ENCODE results near the gene PLA1A. TPM values are rescaled to one million over a fixed set of nuclear protein-coding genes. Genes with fewer than 3 reads are reported as not detected.

Gene PLA1A
- total and polyA plus RNA-seq, 2 donors: 1.1 to 3.0 TPM

DNA sequence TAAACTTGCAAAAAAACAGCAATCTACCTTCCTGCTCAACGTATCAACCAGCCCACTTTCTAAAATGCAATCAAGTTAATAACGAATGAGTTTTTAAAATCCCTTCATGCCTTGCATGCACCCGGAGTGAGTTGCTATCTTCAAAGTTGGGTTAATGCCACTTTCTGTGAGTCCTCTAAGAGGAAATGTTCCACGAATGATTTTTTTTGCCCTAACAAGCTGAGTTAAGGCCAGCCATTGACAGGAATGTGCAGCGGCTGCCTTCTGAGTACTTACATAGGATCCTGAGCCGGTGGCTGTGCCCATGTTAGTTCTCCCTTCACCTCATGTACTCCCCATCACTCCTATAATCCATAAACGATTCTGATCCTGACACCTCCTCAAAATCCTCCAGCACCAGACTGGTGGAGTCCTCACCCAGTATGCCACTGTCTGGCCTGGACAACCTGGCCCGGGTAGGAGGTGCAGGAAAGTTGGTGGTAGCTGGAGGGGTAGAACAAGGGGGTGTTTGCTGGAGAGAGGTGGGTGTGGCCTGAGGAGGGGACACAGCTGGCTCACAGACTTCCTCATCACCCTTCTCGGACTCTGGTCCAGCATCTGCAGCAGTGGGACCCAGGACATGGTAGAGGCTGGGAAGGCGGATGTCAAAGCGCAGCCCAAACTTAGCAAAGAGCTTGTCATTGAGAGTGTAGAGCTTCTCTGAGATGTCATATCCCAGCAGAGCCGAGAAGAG lies 50.3 kb downstream of the PLA1A start:
- no peaks in the 10 kb centered on the region for H3K9me3 ChIP-seq (ENCODE audit: control insufficient read depth in 2 of 2, insufficient read depth in 1 of 2, low read length in 1 of 2)
- no peaks in the 10 kb centered on the region for H3K4me1 ChIP-seq (ENCODE audit: control insufficient read depth in 2 of 2, insufficient read depth in 2 of 2, low read length in 2 of 2)
- DNase-seq (ENCODE audit: low read depth in 6 of 9, low spot score in 9 of 9): no peak
- no peaks in the 10 kb centered on the region for H3K36me3 ChIP-seq (ENCODE audit: control insufficient read depth in 2 of 2, insufficient read depth in 2 of 2, low read length in 1 of 2)
- peak overlapping the region in 1 of 2 donors; percentile 46 for H3K27ac ChIP-seq (ENCODE audit: low read depth in 1 of 2, low read length in 1 of 2)
- no peaks in the 10 kb centered on the region for H3K27me3 ChIP-seq (ENCODE audit: control insufficient read depth in 2 of 2, insufficient read depth in 1 of 2, low read length in 1 of 2)
- no peak overlapping the region for H3K4me3 ChIP-seq (ENCODE audit: low read length in 2 of 2)
- 95% methylated on average over 12 of the region's 12 CpGs for WGBS

DNA sequence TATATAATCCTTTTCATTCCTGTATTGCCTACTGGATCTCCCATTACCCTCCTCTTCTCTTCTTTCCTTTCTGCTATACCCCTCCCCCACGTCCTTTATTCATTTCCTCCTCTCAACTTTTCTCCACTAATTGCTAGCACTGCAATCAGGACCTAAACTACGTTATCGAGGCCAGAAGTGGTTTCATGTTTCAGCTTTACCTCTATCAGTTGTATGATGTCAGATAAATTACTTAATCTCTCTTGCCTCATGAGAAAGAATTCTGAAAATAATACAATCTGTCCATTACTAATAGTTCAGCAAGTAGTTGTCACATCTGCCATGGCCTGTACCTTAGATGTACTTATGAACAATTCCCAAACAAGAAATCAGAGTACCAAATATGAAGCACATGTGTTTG lies 52.1 kb downstream of the PLA1A start:
- DNase-seq (ENCODE audit: low read depth in 6 of 9, low spot score in 9 of 9): no peak
- WGBS: 91% methylated on average over 3 of the region's 3 CpGs
- Histone ChIP-seq H3K4me3 (ENCODE audit: low read length in 2 of 2) (no peak overlapping the region), H3K9me3 (ENCODE audit: control insufficient read depth in 2 of 2, insufficient read depth in 1 of 2, low read length in 1 of 2) (no peaks in the 10 kb centered on the region), H3K27me3 (ENCODE audit: control insufficient read depth in 2 of 2, insufficient read depth in 1 of 2, low read length in 1 of 2) (no peaks in the 10 kb centered on the region), H3K36me3 (ENCODE audit: control insufficient read depth in 2 of 2, insufficient read depth in 2 of 2, low read length in 1 of 2) (no peaks in the 10 kb centered on the region), H3K27ac (ENCODE audit: low read depth in 1 of 2, low read length in 1 of 2) (no peak overlapping the region), H3K4me1 (ENCODE audit: control insufficient read depth in 2 of 2, insufficient read depth in 2 of 2, low read length in 2 of 2) (no peaks in the 10 kb centered on the region)

DNA sequence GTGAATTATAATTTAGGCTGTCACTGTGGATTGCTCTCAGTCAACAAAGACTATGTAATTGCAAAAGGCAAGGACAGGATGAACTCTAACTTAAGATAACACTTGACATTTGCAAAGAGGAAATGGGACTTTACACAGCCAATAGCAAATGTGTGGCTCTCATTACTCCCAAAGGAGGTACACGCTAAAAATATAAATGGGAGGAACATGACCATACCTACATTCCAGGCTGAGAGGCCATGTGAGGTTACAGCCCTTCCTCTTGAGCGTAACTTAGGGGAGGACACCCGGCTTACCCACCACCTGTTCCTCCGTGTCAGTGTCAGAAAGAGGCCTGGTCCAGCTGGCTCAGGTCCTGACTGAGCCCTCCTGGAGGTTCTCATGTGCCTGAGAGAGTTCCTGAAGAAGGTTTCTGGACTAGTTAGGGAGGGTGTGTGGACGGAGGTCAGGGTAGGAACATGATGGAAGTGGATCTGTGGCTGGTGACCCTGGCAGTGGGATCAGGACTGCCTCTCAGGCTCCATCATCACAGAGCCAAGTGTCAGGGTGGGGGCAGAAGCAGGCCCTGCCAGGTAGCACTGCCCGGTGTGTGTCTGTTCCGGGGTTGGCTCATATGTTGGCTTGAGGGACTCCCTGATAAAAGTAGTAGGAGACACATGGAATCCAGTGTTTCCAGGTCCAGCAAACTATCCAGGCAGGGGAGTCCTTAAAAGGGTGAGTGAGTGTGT lies 54.8 kb downstream of the PLA1A start:
- Histone ChIP-seq H3K4me1 (ENCODE audit: control insufficient read depth in 2 of 2, insufficient read depth in 2 of 2, low read length in 2 of 2) (no peaks in the 10 kb centered on the region), H3K9me3 (ENCODE audit: control insufficient read depth in 2 of 2, insufficient read depth in 1 of 2, low read length in 1 of 2) (no peaks in the 10 kb centered on the region), H3K36me3 (ENCODE audit: control insufficient read depth in 2 of 2, insufficient read depth in 2 of 2, low read length in 1 of 2) (no peaks in the 10 kb centered on the region), H3K27ac (ENCODE audit: low read depth in 1 of 2, low read length in 1 of 2) (no peak overlapping the region), H3K27me3 (ENCODE audit: control insufficient read depth in 2 of 2, insufficient read depth in 1 of 2, low read length in 1 of 2) (no peaks in the 10 kb centered on the region), H3K4me3 (ENCODE audit: low read length in 2 of 2) (no peak overlapping the region)
- DNase-seq (ENCODE audit: low read depth in 6 of 9, low spot score in 9 of 9): no peak
- 97% methylated on average over 7 of the region's 7 CpGs for WGBS

DNA sequence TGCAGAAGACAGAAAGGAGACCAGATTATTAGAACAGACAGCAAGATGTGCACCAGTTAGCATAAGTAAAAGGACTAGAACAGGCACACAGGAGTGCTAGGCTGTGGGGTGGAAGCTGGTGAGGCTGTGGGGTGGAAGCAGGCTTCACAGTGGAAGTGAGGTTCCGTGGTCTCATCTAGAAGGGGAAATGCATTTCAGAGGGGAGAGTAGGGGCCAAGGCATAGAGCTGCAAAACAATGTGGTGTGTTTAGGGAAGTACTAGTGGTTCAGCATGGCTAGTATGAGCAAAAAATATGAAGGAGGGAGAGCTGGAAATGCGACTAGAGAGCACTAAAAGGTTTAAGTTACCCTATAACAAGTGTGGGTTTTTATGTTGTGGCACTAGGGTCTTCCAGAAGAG lies 56.2 kb downstream of the PLA1A start:
- Histone ChIP-seq H3K27me3 (ENCODE audit: control insufficient read depth in 2 of 2, insufficient read depth in 1 of 2, low read length in 1 of 2) (no peaks in the 10 kb centered on the region), H3K36me3 (ENCODE audit: control insufficient read depth in 2 of 2, insufficient read depth in 2 of 2, low read length in 1 of 2) (no peaks in the 10 kb centered on the region), H3K4me3 (ENCODE audit: low read length in 2 of 2) (no peak overlapping the region), H3K9me3 (ENCODE audit: control insufficient read depth in 2 of 2, insufficient read depth in 1 of 2, low read length in 1 of 2) (no peaks in the 10 kb centered on the region), H3K27ac (ENCODE audit: low read depth in 1 of 2, low read length in 1 of 2) (no peak overlapping the region), H3K4me1 (ENCODE audit: control insufficient read depth in 2 of 2, insufficient read depth in 2 of 2, low read length in 2 of 2) (no peaks in the 10 kb centered on the region)
- DNase-seq (ENCODE audit: low read depth in 6 of 9, low spot score in 9 of 9): no peak
- 20% methylated on average over 2 of the region's 2 CpGs for WGBS

- H3K27me3 ChIP-seq (ENCODE audit: control insufficient read depth in 2 of 2, insufficient read depth in 1 of 2, low read length in 1 of 2): no peaks in the 10 kb centered on the region
- H3K4me1 ChIP-seq (ENCODE audit: control insufficient read depth in 2 of 2, insufficient read depth in 2 of 2, low read length in 2 of 2): peaks cover 0 to 5% of the 10 kb centered on the region in 2 donors
- H3K36me3 ChIP-seq (ENCODE audit: control insufficient read depth in 2 of 2, insufficient read depth in 2 of 2, low read length in 1 of 2): peaks cover 0 to 10% of the 10 kb centered on the region in 2 donors
- H3K9me3 ChIP-seq (ENCODE audit: control insufficient read depth in 2 of 2, insufficient read depth in 1 of 2, low read length in 1 of 2): no peaks in the 10 kb centered on the region
- H3K4me3 ChIP-seq (ENCODE audit: low read length in 2 of 2): no peak overlapping the region
- no peak for DNase-seq (ENCODE audit: low read depth in 6 of 9, low spot score in 9 of 9)
- H3K27ac ChIP-seq (ENCODE audit: low read depth in 1 of 2, low read length in 1 of 2): no peak overlapping the region
- WGBS: 75% methylated on average over 4 of the region's 4 CpGs
Observed at GRCh38 chr3:119657887-119658702, 60.4 kb downstream of the PLA1A start.

DNA sequence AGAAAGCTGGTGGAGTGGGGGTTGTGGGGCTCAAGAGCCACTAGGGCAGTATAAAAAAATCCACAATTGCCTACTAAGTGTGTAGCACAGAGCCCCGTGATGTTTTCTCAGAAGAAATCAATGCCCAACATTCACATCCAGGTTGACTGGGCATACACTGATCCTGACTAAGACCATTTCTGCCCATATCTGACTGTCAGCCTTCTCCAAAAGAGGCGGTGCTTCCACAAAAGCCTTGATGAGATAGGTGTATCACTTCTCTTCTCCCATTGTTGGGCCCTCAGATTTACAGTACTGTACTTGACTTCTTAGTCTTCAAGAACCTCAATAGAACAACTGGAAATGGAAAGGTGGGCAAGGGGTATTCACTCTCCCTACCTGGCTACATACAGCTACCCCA lies 61.3 kb downstream of the PLA1A start:
- no peak overlapping the region for H3K4me3 ChIP-seq (ENCODE audit: low read length in 2 of 2)
- WGBS: 96% methylated on average over 2 of the region's 2 CpGs
- no peaks in the 10 kb centered on the region for H3K27me3 ChIP-seq (ENCODE audit: control insufficient read depth in 2 of 2, insufficient read depth in 1 of 2, low read length in 1 of 2)
- peaks cover 0 to 10% of the 10 kb centered on the region in 2 donors for H3K36me3 ChIP-seq (ENCODE audit: control insufficient read depth in 2 of 2, insufficient read depth in 2 of 2, low read length in 1 of 2)
- H3K9me3 ChIP-seq (ENCODE audit: control insufficient read depth in 2 of 2, insufficient read depth in 1 of 2, low read length in 1 of 2): no peaks in the 10 kb centered on the region
- H3K27ac ChIP-seq (ENCODE audit: low read depth in 1 of 2, low read length in 1 of 2): no peak overlapping the region
- DNase-seq (ENCODE audit: low read depth in 6 of 9, low spot score in 9 of 9): no peak
- peaks cover 0 to 5% of the 10 kb centered on the region in 2 donors for H3K4me1 ChIP-seq (ENCODE audit: control insufficient read depth in 2 of 2, insufficient read depth in 2 of 2, low read length in 2 of 2)

DNA sequence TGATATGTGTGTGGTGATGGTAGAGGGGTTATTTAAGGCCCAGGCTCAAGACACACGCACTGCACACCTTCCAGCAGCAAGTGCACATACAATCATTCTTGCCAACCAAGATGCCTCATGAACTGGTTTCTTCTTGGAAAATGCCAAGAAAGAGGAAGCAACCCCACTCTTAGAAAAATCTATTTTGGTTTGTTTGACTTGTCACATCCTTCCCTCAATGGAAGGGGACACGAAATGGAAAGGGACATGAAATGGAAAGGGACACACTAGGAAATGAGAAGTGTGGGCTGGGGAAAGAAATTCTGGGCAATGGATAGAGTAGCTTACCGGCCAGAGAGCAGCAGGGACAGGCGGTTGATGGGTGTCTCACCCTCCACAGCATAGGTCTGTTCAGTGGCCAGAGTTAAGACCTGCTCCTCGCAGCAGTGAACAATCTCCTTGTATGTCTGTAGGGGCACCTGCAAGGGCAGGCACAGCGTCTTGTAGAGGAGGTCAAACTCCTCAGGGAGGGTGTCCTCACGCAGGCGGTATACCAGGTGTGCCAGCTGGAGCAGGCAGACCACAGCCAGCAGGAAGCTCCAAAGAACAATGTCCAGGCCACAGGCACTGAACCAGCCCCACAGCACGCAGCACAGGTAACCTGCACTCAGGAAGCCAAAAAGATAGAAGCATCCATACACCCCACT lies 62.1 kb downstream of the PLA1A start:
- no peak for DNase-seq (ENCODE audit: low read depth in 6 of 9, low spot score in 9 of 9)
- no peaks in the 10 kb centered on the region for H3K9me3 ChIP-seq (ENCODE audit: control insufficient read depth in 2 of 2, insufficient read depth in 1 of 2, low read length in 1 of 2)
- no peak overlapping the region for H3K27ac ChIP-seq (ENCODE audit: low read depth in 1 of 2, low read length in 1 of 2)
- no peak overlapping the region for H3K4me3 ChIP-seq (ENCODE audit: low read length in 2 of 2)
- no peaks in the 10 kb centered on the region for H3K27me3 ChIP-seq (ENCODE audit: control insufficient read depth in 2 of 2, insufficient read depth in 1 of 2, low read length in 1 of 2)
- H3K4me1 ChIP-seq (ENCODE audit: control insufficient read depth in 2 of 2, insufficient read depth in 2 of 2, low read length in 2 of 2): peaks cover 0 to 5% of the 10 kb centered on the region in 2 donors
- peaks cover 0 to 10% of the 10 kb centered on the region in 2 donors for H3K36me3 ChIP-seq (ENCODE audit: control insufficient read depth in 2 of 2, insufficient read depth in 2 of 2, low read length in 1 of 2)
- 81% methylated on average over 9 of the region's 9 CpGs for WGBS

DNA sequence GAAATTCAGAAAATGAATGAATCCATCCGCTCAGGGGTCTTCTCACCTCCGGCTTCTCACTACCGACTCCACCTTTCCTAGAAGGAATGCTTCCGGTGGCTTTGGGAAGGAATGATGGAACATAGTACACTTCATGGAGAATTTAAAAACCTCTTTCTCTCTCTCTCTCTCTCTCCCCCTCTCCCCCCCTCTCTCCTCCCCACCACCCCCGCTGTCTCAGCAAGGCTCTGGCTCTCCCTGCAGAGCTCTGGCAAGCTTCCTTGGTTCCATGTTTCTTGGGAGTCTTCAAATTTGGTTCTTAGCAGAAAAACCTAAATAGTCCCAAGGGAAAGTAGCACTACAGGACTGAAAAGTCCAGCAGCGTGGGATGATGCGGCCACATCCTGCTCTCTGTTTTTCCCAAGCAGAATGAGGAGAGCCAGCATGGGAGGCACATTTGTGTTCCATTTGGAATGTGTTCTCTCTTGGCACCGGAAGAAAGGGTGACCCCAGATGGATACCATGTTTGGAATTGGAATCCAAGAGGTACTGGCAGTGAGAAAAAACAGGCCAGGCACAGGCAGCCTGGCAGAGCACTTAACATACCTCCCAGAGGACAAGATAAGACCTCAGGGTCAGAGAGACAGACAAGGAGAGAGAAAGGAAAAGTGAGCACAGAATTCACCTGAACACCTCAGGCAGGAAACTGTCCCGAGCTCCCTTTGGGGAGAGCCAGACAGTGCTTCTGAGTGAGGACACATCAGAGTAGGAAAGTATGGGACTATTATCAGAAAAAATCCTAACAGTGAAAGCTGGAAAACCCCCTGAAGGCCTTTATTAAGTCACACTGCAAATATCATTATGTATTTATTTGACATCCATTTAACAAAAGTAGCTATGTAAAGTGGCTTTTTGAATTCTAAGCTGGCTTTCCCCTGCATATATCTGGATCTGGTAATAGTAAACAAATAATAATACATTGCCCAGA lies 63.1 kb downstream of the PLA1A start, which contains the start of gene POPDC2:
Gene POPDC2 (minus strand): TSS at position 116 of the 967 bp plus-strand sequence. CDS start 166 bp downstream, outside the sequence.
- peak within 1 kb of the TSS in 1 of 2 donors; percentile 67 for H3K27ac ChIP-seq (ENCODE audit: low read depth in 1 of 2, low read length in 1 of 2)
- DNase-seq (ENCODE audit: low read depth in 6 of 9, low spot score in 9 of 9): no peak
- no peaks in the 10 kb centered on the region for H3K27me3 ChIP-seq (ENCODE audit: control insufficient read depth in 2 of 2, insufficient read depth in 1 of 2, low read length in 1 of 2)

More for the DNA sequence above, 63.1 kb downstream of the PLA1A start, which contains the start of gene POPDC2:
- no peak within 1 kb of the TSS for H3K4me3 ChIP-seq (ENCODE audit: low read length in 2 of 2)
- no peaks in the 10 kb centered on the region for H3K9me3 ChIP-seq (ENCODE audit: control insufficient read depth in 2 of 2, insufficient read depth in 1 of 2, low read length in 1 of 2)
- peaks cover 0 to 10% of the 10 kb centered on the region in 2 donors for H3K36me3 ChIP-seq (ENCODE audit: control insufficient read depth in 2 of 2, insufficient read depth in 2 of 2, low read length in 1 of 2)
- peaks cover 0 to 5% of the 10 kb centered on the region in 2 donors for H3K4me1 ChIP-seq (ENCODE audit: control insufficient read depth in 2 of 2, insufficient read depth in 2 of 2, low read length in 2 of 2)
- WGBS: 96% methylated on average over 9 of the region's 9 CpGs

Measured in thymus (tissue), 11 donors.